Neural cell (in vitro differentiated cells): ENCODE measurements around the gene NEK4. TPM values are rescaled to one million over a fixed set of nuclear protein-coding genes. Genes with fewer than 3 reads are reported as not detected.

Experiments
- H2AFZ ChIP-seq: fragments of 200-600, 300-800 bp; sonication (generic), shearing (Covaris generic); 2 replicates; pipeline ENCODE4 v1.6.0; 2014; ENCODE audit warnings: low read depth, mild to moderate bottlenecking, antibody characterized with exemption, low read length, moderate library complexity
- H3F3A ChIP-seq: fragments of 200-600 bp; shearing (Covaris generic); 2 replicates; pipeline ENCODE4 v1.6.1; 2016; ENCODE audit warnings: mild to moderate bottlenecking, moderate library complexity, mixed read lengths, antibody characterized with exemption, low read length; ENCODE audit not compliant: insufficient read depth, poor library complexity, severe bottlenecking
- H3K27ac ChIP-seq: fragments of 200-600, 300-800 bp; sonication (generic), shearing (Covaris generic); 2 replicates; pipeline ENCODE4 v1.5.1; 2014; ENCODE audit warnings: mild to moderate bottlenecking, low read length, moderate library complexity
- H3K27me3 ChIP-seq: fragments of 300-800, 200-600 bp; sonication (generic), shearing (Covaris generic); 2 replicates; pipeline ENCODE4 v1.6.0; 2014; ENCODE audit warnings: mild to moderate bottlenecking, low read depth, low read length, moderate library complexity; ENCODE audit not compliant: insufficient read depth
- H3K36me3 ChIP-seq: fragments of 300-800, 200-600 bp; sonication (generic), shearing (Covaris generic); 2 replicates; pipeline ENCODE4 v1.5.1; 2014; ENCODE audit warnings: mild to moderate bottlenecking, antibody characterized with exemption, low read length, moderate library complexity; ENCODE audit not compliant: insufficient read depth
- H3K4me2 ChIP-seq: fragments of 300-800, 200-600 bp; sonication (generic), shearing (Covaris generic); 2 replicates; pipeline ENCODE4 v1.6.0; 2014; ENCODE audit warnings: mild to moderate bottlenecking, low read length
- H3K4me3 ChIP-seq: fragments of 300-800, 200-600 bp; sonication (generic), shearing (Covaris generic); 2 replicates; pipeline ENCODE4 v1.5.1; 2014; ENCODE audit warnings: mild to moderate bottlenecking, low read length, moderate library complexity
- H3K79me2 ChIP-seq: fragments of 200-600 bp; shearing (Covaris generic); replicated peaks from 2 replicates; pipeline ENCODE4 v1.6.0; 2014; ENCODE audit warnings: mild to moderate bottlenecking, low read length, moderate library complexity; ENCODE audit not compliant: insufficient read depth
- H3K9ac ChIP-seq: fragments of 300-800, 200-600 bp; sonication (generic), shearing (Covaris generic); 2 replicates; pipeline ENCODE4 v1.6.1; 2016; ENCODE audit warnings: mild to moderate bottlenecking, low read length, mixed read lengths
- H3K9me2 ChIP-seq: fragments of 200-600 bp; shearing (Covaris generic); 2 replicates; pipeline ENCODE4 v1.6.1; 2016; ENCODE audit warnings: mild to moderate bottlenecking, low read length, mixed read lengths; ENCODE audit not compliant: insufficient read depth
- H3K9me3 ChIP-seq: fragments of 200-600, 300-800 bp; sonication (generic), shearing (Covaris generic); 2 replicates; pipeline ENCODE4 v1.6.1; 2016; ENCODE audit warnings: mild to moderate bottlenecking, mixed run types, low read length, moderate library complexity, mixed read lengths
- H4K20me1 ChIP-seq: fragments of 200-600 bp; shearing (Covaris generic); 2 replicates; pipeline ENCODE4 v1.6.1; 2016; ENCODE audit warnings: mild to moderate bottlenecking, mixed run types; ENCODE audit not compliant: insufficient read depth
- CTCF ChIP-seq: fragments of 450-650 bp; IDR thresholded peaks from 2 replicates; pipeline ENCODE4 v1.5.1; 2014; ENCODE audit warnings: antibody characterized with exemption, mild to moderate bottlenecking, moderate library complexity; ENCODE audit not compliant: poor library complexity, severe bottlenecking
- EP300 ChIP-seq: fragments of 450-650 bp; conservative IDR thresholded peaks from 2 replicates; pipeline ENCODE4 v1.6.1; 2014; ENCODE audit warnings: antibody characterized with exemption, mild to moderate bottlenecking, moderate library complexity; ENCODE audit not compliant: poor library complexity, severe bottlenecking
- EZH2 ChIP-seq: fragments of 200-600, 300-800 bp; shearing (Covaris generic), sonication (generic); IDR thresholded peaks from 2 replicates; pipeline ENCODE4 v1.6.1; 2014; ENCODE audit warnings: antibody characterized with exemption, low read length, borderline replicate concordance, mild to moderate bottlenecking; ENCODE audit not compliant: insufficient read depth, poor library complexity, severe bottlenecking
- MXI1 ChIP-seq: fragments of 450-650 bp; conservative IDR thresholded peaks from 2 replicates; pipeline ENCODE4 v1.6.1; 2014; ENCODE audit warnings: antibody characterized with exemption, mild to moderate bottlenecking; ENCODE audit not compliant: poor library complexity, severe bottlenecking
- POLR2AphosphoS5 ChIP-seq: IDR thresholded peaks from 2 replicates; pipeline ENCODE4 v1.6.1; 2012
- RAD21 ChIP-seq: fragments of 450-650 bp; conservative IDR thresholded peaks from 2 replicates; pipeline ENCODE4 v1.6.1; 2014; ENCODE audit warnings: antibody characterized with exemption, mild to moderate bottlenecking, moderate library complexity
- SMC3 ChIP-seq: fragments of 450-650 bp; conservative IDR thresholded peaks from 2 replicates; pipeline ENCODE4 v1.6.1; 2014; ENCODE audit warnings: antibody characterized with exemption, mild to moderate bottlenecking, moderate library complexity; ENCODE audit not compliant: poor library complexity
- TAF1 ChIP-seq: IDR thresholded peaks from 2 replicates; pipeline ENCODE4 v1.6.1; 2012; ENCODE audit warnings: low read depth
- polyA plus RNA-seq: library from polyadenylated mRNA; depleted of rRNA; stranded (reverse); fragments of >200 nt; gene quantifications from 2 replicates; pipeline ENCODE4 v1.2.3, GENCODE V29; 2014
- TF ChIP-seq, protein P1 (sequence below): IDR thresholded peaks from 2 replicates; pipeline ENCODE4 v1.6.1; 2012; ENCODE audit warnings: borderline replicate concordance

NEK4 gene
- polyA plus RNA-seq, 1 donor from 2014 or later = 45.6 TPM

DNA sequence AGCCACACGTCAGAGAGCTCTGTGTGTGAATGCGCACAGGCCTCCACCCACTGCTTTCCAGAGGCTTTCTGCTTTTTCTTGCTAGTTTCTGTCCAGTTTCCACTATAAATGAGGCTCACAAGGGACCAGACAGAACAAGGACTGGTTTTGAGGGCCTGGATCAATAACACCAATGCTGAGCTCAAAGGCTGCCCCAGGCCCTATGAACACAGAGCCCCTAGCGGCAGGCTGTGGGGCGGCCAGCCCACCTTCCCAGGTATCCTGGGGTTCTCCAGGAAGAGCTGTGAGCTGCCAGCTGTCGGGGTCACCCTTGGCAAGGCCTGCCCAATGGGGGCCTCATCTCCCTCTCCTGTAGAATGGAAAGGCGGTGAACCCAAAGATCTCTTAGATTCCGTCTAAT, 21.7 kb upstream of the NEK4 start:
- no peak overlapping the region for H3K4me3 ChIP-seq
- H3K27me3 ChIP-seq = no peaks in the 10 kb centered on the region
- H3K4me2 ChIP-seq = no peak overlapping the region
- no peaks in the 10 kb centered on the region for H3K9me3 ChIP-seq
- no peaks in the 10 kb centered on the region for H3K36me3 ChIP-seq
- H4K20me1 ChIP-seq = no peaks in the 10 kb centered on the region
- no peak overlapping the region for H3K27ac ChIP-seq
- TF ChIP-seq, protein P1, sequence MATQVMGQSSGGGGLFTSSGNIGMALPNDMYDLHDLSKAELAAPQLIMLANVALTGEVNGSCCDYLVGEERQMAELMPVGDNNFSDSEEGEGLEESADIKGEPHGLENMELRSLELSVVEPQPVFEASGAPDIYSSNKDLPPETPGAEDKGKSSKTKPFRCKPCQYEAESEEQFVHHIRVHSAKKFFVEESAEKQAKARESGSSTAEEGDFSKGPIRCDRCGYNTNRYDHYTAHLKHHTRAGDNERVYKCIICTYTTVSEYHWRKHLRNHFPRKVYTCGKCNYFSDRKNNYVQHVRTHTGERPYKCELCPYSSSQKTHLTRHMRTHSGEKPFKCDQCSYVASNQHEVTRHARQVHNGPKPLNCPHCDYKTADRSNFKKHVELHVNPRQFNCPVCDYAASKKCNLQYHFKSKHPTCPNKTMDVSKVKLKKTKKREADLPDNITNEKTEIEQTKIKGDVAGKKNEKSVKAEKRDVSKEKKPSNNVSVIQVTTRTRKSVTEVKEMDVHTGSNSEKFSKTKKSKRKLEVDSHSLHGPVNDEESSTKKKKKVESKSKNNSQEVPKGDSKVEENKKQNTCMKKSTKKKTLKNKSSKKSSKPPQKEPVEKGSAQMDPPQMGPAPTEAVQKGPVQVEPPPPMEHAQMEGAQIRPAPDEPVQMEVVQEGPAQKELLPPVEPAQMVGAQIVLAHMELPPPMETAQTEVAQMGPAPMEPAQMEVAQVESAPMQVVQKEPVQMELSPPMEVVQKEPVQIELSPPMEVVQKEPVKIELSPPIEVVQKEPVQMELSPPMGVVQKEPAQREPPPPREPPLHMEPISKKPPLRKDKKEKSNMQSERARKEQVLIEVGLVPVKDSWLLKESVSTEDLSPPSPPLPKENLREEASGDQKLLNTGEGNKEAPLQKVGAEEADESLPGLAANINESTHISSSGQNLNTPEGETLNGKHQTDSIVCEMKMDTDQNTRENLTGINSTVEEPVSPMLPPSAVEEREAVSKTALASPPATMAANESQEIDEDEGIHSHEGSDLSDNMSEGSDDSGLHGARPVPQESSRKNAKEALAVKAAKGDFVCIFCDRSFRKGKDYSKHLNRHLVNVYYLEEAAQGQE = no peak
- no peak for TF ChIP-seq SMC3
- no peak for TF ChIP-seq TAF1
- no peak for TF ChIP-seq CTCF
- TF ChIP-seq POLR2AphosphoS5 = no peak
- TF ChIP-seq EZH2 = no peak
- TF ChIP-seq RAD21 = no peak
- TF ChIP-seq EP300 = no peak
- no peak for TF ChIP-seq MXI1
- H3K79me2 ChIP-seq = no peaks in the 10 kb centered on the region
- no peaks in the 10 kb centered on the region for H3K9me2 ChIP-seq
- no peak overlapping the region for H2AFZ ChIP-seq
- H3K9ac ChIP-seq = no peak overlapping the region
- no peaks in the 10 kb centered on the region for H3F3A ChIP-seq

DNA sequence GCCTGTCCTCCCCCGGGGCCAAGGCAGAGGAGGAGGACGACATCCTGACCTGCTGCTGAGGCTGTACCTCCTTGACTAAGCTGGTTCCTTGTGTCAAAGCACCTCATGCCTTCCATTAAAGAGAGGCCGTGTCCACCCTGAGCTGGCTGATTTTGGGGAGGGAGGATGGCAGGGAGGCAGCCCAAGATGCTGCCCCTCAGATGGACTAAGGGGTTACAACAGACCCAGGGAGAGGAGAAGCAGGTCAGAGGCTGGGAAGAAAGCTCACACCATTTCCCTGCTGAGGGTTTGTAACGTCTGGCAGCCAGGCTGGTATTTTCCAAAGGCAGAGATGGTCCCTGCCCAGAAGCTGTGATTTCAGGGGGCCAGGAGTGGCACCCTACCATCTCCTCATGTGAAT, 21.2 kb upstream of the NEK4 start:
- Histone ChIP-seq H3K27me3 (no peaks in the 10 kb centered on the region), H3K4me2 (no peak overlapping the region), H3F3A (no peaks in the 10 kb centered on the region), H3K9ac (no peak overlapping the region), H3K9me3 (no peaks in the 10 kb centered on the region), H3K9me2 (no peaks in the 10 kb centered on the region), H3K27ac (no peak overlapping the region), H3K4me3 (no peak overlapping the region), H2AFZ (no peak overlapping the region), H4K20me1 (no peaks in the 10 kb centered on the region), H3K79me2 (no peaks in the 10 kb centered on the region), H3K36me3 (no peaks in the 10 kb centered on the region)
- TF ChIP-seq EP300 (no peak), SMC3 (no peak), TAF1 (no peak), POLR2AphosphoS5 (no peak), RAD21 (no peak), CTCF (no peak), EZH2 (no peak), MXI1 (no peak)
- TF ChIP-seq, protein P1 = no peak
